ENCODE measurements around the gene IFIT2.

DNA sequence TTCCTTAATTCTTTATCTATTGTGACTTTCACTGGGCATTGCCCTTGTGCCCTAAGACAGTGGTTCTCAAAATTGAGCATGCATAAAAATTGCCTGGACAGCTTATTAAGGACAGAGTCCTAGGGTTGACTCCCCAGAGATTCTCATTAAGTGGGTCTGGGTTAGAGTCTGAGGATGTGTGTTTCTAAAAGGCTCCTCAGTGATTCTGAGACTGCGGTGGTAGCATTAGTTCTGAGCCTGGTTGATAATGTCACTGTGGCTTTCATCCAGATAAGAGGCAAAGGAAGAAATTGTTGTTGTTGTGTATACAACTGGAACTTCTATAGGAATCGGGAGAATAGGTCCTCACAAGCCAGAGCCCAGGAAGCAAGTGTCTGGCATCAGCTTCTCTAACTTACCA lies 1.3 kb downstream of the IFIT2 start:
- TF ChIP-seq, protein P1, sequence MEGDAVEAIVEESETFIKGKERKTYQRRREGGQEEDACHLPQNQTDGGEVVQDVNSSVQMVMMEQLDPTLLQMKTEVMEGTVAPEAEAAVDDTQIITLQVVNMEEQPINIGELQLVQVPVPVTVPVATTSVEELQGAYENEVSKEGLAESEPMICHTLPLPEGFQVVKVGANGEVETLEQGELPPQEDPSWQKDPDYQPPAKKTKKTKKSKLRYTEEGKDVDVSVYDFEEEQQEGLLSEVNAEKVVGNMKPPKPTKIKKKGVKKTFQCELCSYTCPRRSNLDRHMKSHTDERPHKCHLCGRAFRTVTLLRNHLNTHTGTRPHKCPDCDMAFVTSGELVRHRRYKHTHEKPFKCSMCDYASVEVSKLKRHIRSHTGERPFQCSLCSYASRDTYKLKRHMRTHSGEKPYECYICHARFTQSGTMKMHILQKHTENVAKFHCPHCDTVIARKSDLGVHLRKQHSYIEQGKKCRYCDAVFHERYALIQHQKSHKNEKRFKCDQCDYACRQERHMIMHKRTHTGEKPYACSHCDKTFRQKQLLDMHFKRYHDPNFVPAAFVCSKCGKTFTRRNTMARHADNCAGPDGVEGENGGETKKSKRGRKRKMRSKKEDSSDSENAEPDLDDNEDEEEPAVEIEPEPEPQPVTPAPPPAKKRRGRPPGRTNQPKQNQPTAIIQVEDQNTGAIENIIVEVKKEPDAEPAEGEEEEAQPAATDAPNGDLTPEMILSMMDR (IDR thresholded peaks at IDR 0.05; ENCODE audit: low read depth, low read length): no peak
- no peak for TF ChIP-seq EZH2phosphoT487 (IDR thresholded peaks at IDR 0.05; ENCODE audit: low read depth)

All from OCI-LY3 (cell line).